ENCODE measurements around the gene ACSS3. TPM values are rescaled to one million over a fixed set of nuclear protein-coding genes. Genes with fewer than 3 reads are reported as not detected.

The ACSS3 gene
- total RNA-seq, 1 donor = 26.8 TPM

- no peak for TF ChIP-seq CTCF (IDR thresholded peaks at IDR 0.05; ENCODE audit: insufficient read depth, low read depth, low read length)
- no peak for DNase-seq (ENCODE audit: low read depth)
- H3K4me3 ChIP-seq (ENCODE audit: low read depth, low read length) = no peak overlapping the region
Observed at GRCh38 chr12:81125691-81126090, 47.8 kb downstream of the ACSS3 start.

GRCh38 chr12:81128930-81129554, 51.2 kb downstream of the ACSS3 start:
- no peak overlapping the region for H3K4me3 ChIP-seq (ENCODE audit: low read depth, low read length)
- DNase-seq (ENCODE audit: low read depth) = peak; percentile 43

GRCh38 chr12:81136519-81136918, 58.6 kb downstream of the ACSS3 start:
- no peak for DNase-seq (ENCODE audit: low read depth)
- H3K4me3 ChIP-seq (ENCODE audit: low read depth, low read length) = no peak overlapping the region
- no peak for TF ChIP-seq CTCF (IDR thresholded peaks at IDR 0.05; ENCODE audit: insufficient read depth, low read depth, low read length)

More at GRCh38 chr12:81128930-81129554, 51.2 kb downstream of the ACSS3 start:
- TF ChIP-seq CTCF (IDR thresholded peaks at IDR 0.05; ENCODE audit: insufficient read depth, low read depth, low read length) = peak; percentile 86

- no peak for DNase-seq (ENCODE audit: low read depth)
- no peak for TF ChIP-seq CTCF (IDR thresholded peaks at IDR 0.05; ENCODE audit: insufficient read depth, low read depth, low read length)
- no peak overlapping the region for H3K4me3 ChIP-seq (ENCODE audit: low read depth, low read length)
Observed at GRCh38 chr12:81137801-81138200, 59.9 kb downstream of the ACSS3 start.

GRCh38 chr12:81141217-81141616, 63.3 kb downstream of the ACSS3 start:
- no peak overlapping the region for H3K4me3 ChIP-seq (ENCODE audit: low read depth, low read length)
- no peak for TF ChIP-seq CTCF (IDR thresholded peaks at IDR 0.05; ENCODE audit: insufficient read depth, low read depth, low read length)
- no peak for DNase-seq (ENCODE audit: low read depth)

- peak; percentile 2 for DNase-seq (ENCODE audit: low read depth)
- no peak for TF ChIP-seq CTCF (IDR thresholded peaks at IDR 0.05; ENCODE audit: insufficient read depth, low read depth, low read length)
- no peak overlapping the region for H3K4me3 ChIP-seq (ENCODE audit: low read depth, low read length)
Observed at GRCh38 chr12:81143057-81143456, 65.2 kb downstream of the ACSS3 start.

Data from fibroblast of villous mesenchyme (primary cell).